Non-pigmented ciliary epithelial cell (primary cell): ENCODE measurements around the gene TCIRG1.

Experiments used
- DNase-seq: peaks from one replicate; pipeline ENCODE4 v3.0.0-alpha.2; 2010; ENCODE audit warnings: low read depth

Gene TCIRG1

DNA sequence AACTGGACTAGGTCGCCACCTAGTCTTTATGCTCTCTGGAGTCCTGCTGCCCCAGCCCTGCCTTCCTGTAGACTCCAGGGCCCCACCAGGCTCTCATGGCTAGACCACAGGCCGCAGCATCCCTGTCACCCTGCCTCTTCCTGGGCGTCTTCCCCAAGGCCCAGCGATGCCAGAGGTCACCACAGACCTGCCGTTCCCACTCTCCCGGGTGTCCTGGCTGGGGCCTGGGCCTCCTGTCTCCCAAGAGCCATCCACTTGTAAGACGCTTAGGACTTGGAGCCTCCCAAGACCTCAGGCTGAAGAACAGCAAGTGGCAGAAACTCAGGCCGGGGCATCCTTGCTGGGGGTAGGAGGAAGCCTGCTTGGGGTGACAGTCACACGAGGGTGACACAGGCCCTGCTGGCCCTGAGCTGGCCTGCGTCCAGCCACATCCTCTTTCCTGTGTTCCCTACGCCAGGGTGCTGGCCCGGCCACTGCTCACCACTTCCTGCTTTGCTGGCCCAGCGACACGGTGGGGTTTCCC lies 2.0 kb upstream of the TCIRG1 start:
- no peak for DNase-seq

DNA sequence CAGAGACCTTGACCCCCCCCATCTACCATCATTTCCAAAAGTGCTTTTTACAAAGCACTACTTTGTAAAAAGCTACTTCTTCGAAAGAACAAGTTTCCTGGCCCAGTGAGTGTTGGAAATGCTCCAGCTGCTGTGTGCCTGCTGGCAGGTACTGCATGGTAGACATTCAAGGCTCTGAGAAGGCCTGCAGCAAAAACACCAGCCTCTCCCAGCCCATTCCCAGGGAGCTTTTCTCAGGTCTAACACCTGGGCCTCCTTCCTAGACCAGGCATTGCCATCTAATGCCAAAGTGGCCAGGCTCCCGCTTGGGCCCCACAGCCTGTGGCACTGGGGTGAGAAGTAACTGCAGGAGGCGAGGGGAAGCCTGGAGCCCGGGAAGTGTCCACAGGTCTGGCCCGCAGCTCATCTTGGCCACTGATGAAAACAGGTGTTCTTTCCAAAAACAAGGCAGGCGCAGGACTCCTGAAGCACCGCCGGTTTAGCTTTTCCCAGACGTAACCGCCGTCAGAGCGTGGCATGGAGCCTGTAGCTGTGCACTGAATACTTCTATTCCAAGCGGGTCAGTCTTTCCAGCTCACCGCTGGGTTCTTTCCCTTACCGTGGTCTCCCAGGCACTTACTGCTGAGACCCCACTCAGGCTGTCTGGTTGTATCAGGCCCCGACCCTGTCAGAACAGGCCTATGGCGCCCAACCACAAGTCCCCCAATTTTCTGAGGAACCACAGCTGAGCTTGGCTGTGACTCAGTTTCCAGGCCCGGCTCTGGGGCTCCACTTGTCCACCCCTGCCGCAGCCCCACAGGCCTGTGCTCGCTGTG lies 1.2 kb upstream of the TCIRG1 start:
- DNase-seq, result no peak

DNA sequence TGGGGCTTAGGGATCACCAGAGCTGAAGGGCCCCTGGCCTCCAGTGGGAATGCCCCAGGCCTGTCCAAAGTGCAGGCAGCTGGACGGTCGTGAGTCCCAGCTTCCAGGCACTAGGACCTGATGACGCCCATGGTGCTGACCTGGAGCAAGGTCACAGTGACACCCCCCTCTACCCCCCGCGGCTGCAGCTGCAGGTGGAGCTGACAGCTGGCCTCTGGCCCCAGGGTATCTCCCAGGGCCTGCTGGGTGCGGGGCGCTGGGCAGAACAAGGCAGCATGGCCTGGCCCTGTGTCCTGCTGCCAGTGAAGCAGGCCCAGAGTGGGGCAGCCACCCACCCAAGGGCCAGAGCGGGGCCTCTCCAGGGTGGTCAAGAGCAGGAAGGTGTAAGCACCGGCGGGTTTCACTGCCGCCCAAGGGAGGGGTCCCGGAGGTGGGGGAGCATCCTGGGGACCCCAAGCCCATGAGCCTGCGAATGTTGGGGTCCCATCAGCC lies 553 bp upstream of the TCIRG1 start:
- no peak for DNase-seq

DNA sequence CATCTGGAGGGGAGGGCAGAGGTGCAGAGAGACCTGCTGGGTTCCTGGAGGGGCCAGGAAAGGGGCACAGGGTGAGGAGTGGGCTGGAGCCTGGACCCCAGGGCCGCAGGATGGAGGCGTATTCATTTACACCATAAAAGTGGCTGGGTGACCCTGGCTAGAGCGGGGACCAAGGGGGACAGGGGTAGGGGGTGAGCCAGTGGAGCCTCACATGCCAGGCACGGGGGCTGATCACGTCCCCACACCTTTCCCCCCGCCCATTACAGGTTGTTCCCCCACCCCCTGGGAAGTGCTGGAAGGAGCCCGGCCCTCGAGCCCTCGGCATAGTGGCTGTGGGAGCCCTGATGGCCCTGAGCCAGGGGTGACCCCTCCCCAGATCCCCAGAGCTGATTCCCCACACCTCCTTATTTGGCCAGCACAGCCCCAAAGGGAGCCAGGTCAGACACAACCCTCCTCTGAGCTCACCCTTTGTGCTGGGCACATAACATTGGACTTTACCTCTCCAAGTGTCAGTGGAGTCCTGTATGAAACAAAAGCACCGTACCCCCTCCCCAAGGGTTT lies 781 bp downstream of the TCIRG1 start:
- DNase-seq, result no peak

DNA sequence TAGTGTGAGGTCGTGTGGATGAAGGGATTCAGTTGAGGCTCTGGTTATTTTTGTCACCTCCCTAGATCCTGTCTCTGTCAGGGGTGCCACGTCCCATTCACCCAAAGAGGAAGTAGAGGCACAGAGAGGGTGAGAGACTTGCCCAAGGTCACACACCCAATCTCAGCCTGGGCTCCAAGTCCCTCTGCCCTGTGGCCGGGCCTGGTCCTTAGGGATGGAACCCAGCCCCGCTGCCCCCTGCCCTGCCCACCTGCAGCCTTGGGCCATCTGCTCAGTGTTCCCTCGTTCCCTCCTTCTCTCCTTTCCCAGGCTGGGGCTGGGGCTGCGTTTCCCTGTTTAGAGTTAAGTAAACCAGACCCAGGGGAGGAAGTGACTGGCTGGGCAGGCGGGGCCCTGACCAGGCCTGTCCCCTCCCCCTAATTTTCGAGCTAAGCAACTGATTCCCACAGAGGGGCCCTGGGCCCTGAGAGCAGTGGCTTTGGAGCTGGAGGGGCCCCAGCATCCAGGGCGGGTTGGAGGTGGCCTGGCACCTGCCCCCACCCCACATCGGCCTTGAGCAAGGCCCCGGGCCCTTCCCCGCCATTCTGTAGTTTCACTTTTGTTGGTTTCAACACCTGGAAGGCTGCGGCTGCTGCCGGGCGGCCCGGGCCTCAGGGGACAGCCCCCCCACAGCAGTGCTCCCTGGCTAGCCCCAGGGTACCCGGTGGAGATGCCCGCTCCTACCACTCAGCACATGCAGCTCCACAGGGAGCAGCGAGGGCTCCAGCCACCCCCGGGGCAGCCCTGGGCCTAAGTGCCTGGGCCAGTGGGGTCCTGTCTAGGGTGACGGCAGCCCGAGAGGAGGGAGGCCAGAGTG lies 1.5 kb downstream of the TCIRG1 start:
- DNase-seq, result no peak

DNA sequence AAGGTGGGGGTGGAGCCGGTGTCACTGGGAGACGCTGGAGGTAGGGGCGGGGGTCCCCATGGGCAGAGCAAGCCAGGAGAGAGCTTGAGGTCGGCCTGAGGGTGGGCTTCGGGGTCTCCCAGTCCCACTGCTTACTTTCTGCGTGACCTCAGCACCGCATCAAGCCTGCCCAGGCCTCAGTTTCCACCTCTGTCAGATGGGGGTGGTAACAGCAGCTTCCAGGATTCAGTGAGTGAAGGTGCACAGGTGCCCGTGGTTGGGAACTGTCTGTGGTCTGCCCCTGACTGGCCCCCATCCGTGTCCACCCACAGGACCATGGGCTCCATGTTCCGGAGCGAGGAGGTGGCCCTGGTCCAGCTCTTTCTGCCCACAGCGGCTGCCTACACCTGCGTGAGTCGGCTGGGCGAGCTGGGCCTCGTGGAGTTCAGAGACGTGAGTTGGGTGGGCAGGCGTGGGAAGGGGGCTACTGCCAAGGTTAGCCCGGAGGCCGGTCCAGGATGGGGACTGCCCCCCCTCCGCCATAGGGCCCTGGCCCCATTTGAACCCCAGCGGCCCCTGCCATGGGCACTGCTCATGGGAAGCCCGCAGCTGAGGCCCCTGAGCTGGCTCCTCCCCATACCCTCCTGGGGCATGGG lies 2.2 kb downstream of the TCIRG1 start:
- DNase-seq, result no peak

DNA sequence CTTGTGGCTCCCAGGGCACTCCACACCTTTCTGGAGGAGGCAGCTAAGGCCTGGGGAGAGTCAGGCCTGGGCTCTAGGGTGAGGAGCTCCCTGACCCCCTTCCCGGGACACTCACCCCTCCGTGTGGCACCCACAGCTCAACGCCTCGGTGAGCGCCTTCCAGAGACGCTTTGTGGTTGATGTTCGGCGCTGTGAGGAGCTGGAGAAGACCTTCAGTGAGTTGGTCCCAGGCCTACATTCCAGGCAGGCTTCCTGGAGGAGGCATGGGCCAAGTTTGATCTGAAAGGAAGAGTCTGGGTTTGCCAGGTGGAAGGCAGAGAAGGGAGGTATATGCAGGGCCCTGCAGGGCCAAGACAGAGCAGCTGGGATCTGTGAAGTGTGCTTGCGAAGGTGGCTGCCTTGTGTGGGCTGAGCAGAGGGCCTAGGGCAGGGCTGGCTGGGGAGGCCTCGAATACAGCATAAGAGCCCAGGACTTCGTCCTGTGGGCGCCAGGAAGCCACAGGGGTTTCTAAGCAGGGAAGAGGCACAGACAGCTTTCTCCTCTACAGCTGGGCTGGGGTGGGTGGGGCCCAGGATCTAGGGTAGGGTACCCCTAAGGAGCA lies 2.9 kb downstream of the TCIRG1 start:
- no peak for DNase-seq

DNA sequence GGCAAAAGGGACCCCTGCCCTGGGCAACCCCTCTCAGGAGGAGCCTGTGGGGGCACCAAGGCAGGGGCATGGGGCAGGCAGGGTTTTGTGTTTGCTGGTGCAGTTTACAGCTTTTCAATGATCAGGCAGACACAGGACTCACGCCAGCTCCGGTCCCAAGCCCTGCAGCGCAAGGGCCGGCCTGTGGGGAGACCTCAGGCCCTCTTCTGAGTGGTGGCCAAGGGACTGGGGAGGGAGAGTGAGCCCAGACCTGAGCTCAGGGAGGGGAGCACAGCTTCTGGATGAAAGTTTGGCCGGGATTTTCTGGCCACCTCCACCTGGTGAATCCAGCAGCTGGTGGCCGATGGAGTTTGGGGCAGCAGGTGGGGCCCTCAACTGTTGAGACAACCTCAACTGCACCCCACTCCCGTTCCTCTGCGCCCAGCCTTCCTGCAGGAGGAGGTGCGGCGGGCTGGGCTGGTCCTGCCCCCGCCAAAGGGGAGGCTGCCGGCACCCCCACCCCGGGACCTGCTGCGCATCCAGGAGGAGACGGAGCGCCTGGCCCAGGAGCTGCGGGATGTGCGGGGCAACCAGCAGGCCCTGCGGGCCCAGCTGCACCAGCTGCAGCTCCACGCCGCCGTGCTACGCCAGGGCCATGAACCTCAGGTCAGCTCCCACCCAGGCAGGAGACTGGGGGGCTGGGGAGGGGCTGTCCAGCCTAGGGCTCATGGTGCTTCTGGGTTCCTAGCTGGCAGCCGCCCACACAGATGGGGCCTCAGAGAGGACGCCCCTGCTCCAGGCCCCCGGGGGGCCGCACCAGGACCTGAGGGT lies 3.6 kb downstream of the TCIRG1 start:
- DNase-seq, result no peak

DNA sequence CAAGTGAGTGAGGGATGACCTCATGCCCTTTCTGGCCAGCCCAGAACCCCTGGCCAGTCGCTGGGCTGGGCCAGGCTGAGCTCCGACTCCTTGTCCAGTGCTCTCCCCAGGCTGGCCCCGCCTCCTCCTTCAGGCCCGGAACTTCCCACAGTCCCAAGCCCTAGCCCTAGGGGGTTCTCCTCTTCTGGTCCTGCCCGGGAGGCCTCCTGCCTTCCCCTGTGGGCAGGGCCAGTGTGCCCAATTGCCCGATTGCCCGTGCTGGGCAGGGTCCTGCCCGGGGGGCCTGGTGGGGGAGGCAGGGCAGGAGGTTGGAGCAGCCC lies 4.2 kb downstream of the TCIRG1 start:
- DNase-seq, result no peak

DNA sequence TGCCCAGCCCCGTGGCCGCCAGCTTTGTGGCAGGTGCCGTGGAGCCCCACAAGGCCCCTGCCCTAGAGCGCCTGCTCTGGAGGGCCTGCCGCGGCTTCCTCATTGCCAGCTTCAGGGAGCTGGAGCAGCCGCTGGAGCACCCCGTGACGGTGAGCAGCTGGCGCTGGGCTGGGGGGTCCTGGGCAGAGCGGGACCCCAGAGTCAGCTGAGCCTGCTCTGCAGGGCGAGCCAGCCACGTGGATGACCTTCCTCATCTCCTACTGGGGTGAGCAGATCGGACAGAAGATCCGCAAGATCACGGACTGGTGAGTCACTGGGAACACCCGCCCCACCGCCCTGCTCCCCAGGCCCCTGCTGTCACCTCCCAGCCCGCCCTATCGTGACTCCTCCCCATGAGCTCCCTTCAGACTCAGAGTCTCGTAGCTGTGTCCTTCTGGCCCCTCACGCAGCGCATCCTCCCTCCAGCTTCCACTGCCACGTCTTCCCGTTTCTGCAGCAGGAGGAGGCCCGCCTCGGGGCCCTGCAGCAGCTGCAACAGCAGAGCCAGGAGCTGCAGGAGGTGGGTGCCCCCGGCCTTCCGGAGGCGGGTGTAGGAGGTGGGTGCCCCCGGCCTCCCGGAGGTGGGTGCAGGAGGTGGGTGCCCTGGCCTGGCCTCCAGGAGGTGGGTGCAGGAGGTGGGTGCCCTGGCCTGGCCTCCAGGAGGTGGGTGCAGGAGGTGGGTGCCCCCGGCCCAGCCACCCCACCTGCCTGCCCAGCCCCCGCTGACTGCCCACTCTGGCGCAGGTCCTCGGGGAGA lies 4.7 kb downstream of the TCIRG1 start:
- no peak for DNase-seq

DNA sequence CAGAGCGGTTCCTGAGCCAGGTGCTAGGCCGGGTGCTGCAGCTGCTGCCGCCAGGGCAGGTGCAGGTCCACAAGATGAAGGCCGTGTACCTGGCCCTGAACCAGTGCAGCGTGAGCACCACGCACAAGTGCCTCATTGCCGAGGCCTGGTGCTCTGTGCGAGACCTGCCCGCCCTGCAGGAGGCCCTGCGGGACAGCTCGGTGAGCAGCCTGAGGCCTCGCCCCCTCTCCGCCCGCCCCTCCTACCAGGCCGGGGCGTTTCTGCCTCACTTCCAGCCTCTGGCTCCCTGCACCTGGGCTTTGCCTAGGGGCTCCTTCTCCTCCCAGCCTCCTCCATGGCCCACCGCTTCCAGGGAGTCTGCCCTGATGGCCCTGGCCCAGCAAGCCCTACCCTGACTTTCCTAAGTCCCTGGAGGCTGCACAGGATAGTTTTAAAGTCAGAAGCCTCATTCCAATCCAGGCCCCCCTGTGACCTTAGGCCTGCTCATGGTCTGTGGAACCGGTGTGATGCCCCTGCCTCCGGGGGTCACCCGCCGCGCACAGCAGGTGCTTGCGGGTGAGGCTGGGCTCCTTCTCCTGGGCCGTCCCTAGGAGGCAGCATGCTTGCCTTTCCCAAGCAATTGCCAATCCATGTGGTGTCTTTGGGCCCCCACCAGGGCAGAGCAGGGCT lies 5.5 kb downstream of the TCIRG1 start:
- DNase-seq, result no peak

DNA sequence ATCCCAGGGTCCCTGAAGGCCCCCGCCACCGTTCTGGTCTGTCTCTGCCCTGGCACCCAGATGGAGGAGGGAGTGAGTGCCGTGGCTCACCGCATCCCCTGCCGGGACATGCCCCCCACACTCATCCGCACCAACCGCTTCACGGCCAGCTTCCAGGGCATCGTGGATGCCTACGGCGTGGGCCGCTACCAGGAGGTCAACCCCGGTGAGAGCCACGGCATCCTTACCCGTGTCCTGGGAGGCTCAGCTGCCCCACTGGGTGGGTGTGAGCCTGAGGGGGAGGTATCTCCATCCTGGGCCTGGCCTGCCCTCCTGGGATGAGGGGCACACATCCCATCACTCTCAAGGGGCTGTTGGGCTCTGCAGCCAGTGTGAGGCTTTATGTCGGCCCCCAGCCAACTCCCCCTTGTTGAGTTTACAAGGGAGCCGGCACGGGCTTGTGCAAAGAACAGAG lies 6.1 kb downstream of the TCIRG1 start:
- no peak for DNase-seq

DNA sequence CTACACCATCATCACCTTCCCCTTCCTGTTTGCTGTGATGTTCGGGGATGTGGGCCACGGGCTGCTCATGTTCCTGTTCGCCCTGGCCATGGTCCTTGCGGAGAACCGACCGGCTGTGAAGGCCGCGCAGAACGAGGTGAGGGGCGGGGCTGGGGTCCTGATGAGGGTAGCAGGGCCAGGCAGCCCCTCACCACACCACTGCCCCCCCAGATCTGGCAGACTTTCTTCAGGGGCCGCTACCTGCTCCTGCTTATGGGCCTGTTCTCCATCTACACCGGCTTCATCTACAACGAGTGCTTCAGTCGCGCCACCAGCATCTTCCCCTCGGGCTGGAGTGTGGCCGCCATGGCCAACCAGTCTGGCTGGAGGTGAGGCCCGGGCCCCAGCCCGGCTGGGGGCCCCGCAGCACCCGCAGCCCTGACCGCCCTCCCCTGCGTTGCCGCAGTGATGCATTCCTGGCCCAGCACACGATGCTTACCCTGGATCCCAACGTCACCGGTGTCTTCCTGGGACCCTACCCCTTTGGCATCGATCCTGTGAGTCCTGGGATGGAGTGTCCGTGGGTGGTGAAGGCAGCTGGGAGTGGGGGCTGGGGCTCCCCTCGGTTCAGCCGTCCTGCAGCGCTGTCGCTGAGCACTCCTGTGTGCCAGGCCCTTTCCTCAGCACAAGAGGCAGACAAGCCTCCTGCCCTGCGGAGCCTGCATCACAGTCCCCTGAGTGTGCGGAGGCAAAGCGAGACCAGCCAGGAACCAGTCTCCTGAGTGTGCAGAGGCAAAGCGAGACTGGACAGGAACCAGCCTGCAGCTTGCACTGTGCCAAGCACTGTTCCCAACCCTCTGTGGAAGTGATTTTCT lies 8.8 kb downstream of the TCIRG1 start:
- DNase-seq, result no peak

DNA sequence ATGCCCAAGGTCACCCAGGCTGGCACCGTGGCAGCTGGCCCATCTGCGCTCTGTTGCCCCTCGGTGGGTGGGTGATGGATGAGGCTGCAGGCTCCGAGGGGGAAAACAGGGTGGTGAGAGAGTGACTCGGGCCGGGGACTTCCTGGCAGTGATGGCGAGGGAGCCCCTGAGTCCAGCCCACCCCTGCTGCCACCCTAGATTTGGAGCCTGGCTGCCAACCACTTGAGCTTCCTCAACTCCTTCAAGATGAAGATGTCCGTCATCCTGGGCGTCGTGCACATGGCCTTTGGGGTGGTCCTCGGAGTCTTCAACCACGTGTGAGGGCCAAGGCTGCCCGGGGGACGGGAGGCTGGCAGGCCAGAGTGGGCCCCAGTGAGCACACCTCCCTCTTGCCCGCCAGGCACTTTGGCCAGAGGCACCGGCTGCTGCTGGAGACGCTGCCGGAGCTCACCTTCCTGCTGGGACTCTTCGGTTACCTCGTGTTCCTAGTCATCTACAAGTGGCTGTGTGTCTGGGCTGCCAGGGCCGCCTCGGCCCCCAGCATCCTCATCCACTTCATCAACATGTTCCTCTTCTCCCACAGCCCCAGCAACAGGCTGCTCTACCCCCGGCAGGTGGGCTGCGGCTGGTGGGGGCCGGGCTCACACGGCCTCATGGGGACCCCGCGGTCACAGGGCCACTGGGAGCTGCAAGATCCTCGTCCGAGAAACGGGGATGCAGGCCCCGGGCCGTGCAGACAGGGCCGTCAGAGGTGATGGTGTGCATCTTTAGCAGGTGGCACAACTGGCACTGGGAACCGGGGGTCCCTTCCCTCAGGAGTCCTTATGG lies 10.1 kb downstream of the TCIRG1 start:
- DNase-seq, result no peak

DNA sequence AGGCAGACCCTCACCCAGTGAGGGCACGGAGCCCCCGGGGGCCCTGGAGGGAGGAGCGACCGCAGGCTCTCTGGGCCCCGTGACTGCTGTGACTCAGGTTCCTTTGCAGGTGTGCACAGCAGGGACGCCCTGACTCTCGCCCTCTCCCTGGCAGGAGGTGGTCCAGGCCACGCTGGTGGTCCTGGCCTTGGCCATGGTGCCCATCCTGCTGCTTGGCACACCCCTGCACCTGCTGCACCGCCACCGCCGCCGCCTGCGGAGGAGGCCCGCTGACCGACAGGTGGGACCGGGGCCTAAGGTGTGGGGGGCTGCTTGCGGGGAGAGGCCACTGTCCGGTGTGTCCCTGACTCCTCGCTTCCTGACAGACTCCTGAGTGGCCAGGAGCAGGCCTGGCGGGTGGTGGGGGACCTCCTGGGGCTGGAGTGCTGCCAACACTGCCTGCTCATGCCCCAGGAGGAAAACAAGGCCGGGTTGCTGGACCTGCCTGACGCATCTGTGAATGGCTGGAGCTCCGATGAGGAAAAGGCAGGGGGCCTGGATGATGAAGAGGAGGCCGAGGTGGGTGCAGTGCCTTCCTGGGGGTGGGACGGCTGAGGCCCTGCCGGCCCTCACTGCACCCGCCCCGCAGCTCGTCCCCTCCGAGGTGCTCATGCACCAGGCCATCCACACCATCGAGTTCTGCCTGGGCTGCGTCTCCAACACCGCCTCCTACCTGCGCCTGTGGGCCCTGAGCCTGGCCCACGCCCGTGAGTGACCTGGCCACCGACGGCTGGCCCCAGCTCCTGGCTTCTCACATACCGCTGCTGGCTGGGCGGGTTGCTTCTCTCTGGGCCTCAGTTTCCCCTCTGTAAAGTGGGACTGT lies 10.9 kb downstream of the TCIRG1 start:
- no peak for DNase-seq

DNA sequence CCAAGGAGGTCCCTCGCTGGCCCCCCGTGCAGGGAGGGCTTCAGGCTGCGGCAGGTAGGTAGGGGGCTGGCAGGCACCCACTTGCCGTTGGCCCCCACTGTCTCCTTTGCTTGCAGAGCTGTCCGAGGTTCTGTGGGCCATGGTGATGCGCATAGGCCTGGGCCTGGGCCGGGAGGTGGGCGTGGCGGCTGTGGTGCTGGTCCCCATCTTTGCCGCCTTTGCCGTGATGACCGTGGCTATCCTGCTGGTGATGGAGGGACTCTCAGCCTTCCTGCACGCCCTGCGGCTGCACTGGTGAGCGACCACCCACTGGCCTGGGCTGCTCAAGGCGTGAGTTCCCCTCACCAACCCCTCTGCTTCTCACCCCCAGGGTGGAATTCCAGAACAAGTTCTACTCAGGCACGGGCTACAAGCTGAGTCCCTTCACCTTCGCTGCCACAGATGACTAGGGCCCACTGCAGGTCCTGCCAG lies 11.6 kb downstream of the TCIRG1 start:
- DNase-seq, result no peak
